Brain pericyte (primary cell): ENCODE results near the gene SLC30A5.
"Not testable (repeated sequence)": the region's sequence is repeated elsewhere in the genome, so short reads cannot be mapped to it uniquely, and the experiment has no call there.

Source experiments
- DNase-seq: peaks from one replicate; pipeline ENCODE4 v3.0.0-alpha.2; 2012; ENCODE audit warnings: low read depth, low spot score

Gene SLC30A5

GRCh38 chr5:69105996-69106906 is 12.4 kb downstream of the SLC30A5 start:
- no peak for DNase-seq

- DNase-seq: not testable (repeated sequence)
Measured at GRCh38 chr5:69108367-69108766, 14.6 kb downstream of the SLC30A5 start.

GRCh38 chr5:69113851-69114250 is 20.0 kb downstream of the SLC30A5 start:
- no peak for DNase-seq

GRCh38 chr5:69115526-69115925 is 21.7 kb downstream of the SLC30A5 start:
- no peak for DNase-seq

GRCh38 chr5:69129413-69129812 is 35.6 kb downstream of the SLC30A5 start:
- DNase-seq: peak; percentile 1

- DNase-seq: no peak
Measured at GRCh38 chr5:69130241-69130640, 36.4 kb downstream of the SLC30A5 start.

- no peak for DNase-seq
Measured at GRCh38 chr5:69131304-69131703, 37.5 kb downstream of the SLC30A5 start.

- DNase-seq: no peak
Measured at GRCh38 chr5:69134126-69134525, 40.3 kb downstream of the SLC30A5 start.

GRCh38 chr5:69136293-69136692 is 42.5 kb downstream of the SLC30A5 start:
- no peak for DNase-seq

GRCh38 chr5:69137208-69137607 is 43.4 kb downstream of the SLC30A5 start:
- not testable (repeated sequence) for DNase-seq

- no peak for DNase-seq
Measured at GRCh38 chr5:69137807-69138206, 44.0 kb downstream of the SLC30A5 start.

GRCh38 chr5:69138766-69139165 is 45.0 kb downstream of the SLC30A5 start:
- no peak for DNase-seq

GRCh38 chr5:69140239-69140638 is 46.4 kb downstream of the SLC30A5 start:
- DNase-seq: not testable (repeated sequence)

- no peak for DNase-seq
Measured at GRCh38 chr5:69140827-69141226, 47.0 kb downstream of the SLC30A5 start.

- DNase-seq: not testable (repeated sequence)
Measured at GRCh38 chr5:69148576-69148975, 54.8 kb downstream of the SLC30A5 start.

- DNase-seq: no peak
Measured at GRCh38 chr5:69148981-69149675, 55.3 kb downstream of the SLC30A5 start.

- DNase-seq: no peak
Measured at GRCh38 chr5:69149676-69150010, 55.8 kb downstream of the SLC30A5 start.

- DNase-seq: no peak
Measured at GRCh38 chr5:69152731-69153130, 58.9 kb downstream of the SLC30A5 start.

GRCh38 chr5:69156456-69156855 is 62.6 kb downstream of the SLC30A5 start:
- no peak for DNase-seq

GRCh38 chr5:69158039-69158438 is 64.2 kb downstream of the SLC30A5 start:
- DNase-seq: no peak

- no peak for DNase-seq
Measured at GRCh38 chr5:69160651-69161050, 66.8 kb downstream of the SLC30A5 start.

GRCh38 chr5:69166686-69167492 is 73.1 kb downstream of the SLC30A5 start, which contains the start of gene CCNB1:
Gene CCNB1 (plus strand): TSS chr5:69167150. CDS start chr5:69167263, 113 bp downstream.
- DNase-seq: peak; percentile 91
